ENCODE measurements around the gene UNC93A.
"Not testable (repeated sequence)": the region's sequence is repeated elsewhere in the genome, so short reads cannot be mapped to it uniquely, and the experiment has no call there.

Gene UNC93A

DNA sequence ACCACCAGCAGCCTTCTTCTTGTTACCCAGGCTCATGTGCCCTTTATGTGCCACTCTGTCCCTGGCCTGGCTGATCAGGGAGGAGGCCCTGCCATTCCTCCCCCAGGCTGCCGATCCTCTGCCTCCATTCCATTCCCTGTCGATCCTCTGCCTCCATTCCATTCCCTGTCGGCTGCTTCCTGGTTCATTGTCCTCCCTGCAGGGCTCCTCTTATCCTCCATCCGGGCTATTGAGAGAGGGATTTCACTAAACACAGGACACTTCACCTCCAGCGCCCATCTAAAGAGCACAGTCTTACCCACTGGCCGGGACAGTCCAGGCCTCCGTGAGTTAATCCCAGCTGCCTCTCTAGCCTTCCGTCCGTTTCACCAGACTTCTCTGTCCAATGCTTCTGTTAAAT is 26.1 kb downstream of the UNC93A start:
- DNase-seq = no peak

DNA sequence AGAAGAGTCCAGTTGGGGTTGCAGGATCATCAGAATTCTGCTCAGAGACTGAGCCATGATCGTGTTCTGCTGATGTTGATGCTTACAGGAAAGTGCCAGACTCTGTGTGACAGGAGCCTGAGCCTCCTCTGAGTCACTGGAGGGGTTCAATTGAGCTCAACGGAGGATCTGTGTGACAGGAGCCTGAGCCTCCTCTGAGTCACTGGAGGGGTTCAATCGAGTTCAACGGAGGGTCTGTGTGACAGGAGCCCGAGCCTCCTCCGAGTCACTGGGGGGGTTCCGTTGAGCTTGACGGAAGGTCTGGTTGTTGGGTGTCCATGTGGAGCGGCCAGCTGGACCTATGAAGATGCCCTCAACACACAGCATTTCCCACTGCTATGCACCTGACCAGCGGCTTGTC is 27.2 kb downstream of the UNC93A start:
- not testable (repeated sequence) for DNase-seq

DNA sequence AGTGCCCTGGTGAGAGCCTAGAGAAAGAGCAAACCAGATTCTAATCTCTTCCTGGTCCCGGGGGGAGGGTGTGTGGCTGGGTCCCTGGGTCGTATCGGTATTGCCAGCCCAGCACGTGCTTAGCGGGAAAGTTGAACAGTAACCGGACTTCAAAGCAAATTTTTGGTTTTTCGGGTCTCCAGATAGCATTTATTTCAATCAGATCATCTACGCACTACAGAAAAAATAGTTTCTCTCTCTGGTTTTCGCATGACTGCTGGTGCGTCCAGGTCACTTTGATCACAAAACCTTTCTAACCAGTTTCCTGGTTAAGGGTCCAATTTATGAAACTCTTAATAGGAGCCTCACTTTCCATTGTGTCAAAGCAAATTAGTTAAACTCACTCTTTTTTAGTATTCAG is 27.7 kb downstream of the UNC93A start:
- not testable (repeated sequence) for DNase-seq

DNA sequence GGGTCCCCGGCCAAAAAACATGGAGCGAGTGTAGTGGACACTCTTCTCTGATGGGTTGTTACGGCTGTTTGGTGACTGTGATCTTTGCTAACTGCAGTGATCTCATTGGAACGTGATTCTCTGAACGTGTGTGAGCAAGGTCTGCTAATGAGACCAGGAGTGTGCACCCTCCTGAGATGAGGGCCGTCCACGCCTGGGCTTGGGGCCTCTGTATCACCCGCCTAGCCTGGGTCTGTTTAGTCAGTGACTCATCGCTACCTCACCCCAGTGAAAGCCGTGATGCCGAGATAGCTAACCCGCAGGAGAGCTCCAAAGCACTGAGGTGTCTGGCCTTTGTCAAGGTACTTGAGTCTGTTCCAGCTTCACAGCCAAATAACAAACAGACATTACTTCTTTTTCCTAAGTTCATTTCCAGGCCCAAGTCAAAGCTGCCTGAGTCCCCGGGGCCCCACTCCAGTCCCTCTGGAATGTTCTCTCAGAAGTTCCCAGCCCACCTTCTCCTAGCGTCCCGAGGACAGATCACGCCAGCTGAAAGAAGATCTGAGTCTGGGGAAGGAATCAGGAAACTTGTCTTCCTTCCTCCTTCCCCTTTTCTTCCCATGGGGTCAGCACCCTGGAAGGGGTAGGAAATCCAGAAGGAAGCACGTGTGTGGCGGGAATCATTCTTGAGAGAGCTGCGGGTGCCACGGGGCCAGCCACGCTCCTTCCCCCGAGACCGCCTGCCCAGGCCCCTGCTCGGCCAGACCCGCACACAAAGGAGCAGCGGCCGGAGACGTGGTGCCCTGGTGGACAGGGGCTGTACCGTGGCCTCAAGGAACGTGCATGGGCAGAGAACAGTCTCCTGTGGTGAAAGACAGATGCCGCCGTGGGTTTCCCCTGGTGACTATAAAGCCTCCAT is 29.0 kb downstream of the UNC93A start:
- DNase-seq = not testable (repeated sequence)

DNA sequence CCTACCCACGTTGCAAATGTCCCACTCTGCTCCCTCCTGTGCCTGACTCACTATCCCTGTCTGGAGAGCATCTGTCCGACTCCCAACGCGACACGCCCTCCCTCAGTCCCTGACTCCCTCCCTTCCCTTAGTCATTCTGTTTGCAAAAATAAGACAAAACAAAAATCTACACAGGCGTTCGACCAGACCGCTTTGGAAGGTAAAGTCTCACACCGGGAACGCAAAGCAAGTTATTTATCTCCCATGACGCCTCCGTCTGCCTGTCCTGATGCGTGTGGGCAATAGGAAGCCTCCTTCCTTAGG is 29.6 kb downstream of the UNC93A start:
- DNase-seq = not testable (repeated sequence)

DNA sequence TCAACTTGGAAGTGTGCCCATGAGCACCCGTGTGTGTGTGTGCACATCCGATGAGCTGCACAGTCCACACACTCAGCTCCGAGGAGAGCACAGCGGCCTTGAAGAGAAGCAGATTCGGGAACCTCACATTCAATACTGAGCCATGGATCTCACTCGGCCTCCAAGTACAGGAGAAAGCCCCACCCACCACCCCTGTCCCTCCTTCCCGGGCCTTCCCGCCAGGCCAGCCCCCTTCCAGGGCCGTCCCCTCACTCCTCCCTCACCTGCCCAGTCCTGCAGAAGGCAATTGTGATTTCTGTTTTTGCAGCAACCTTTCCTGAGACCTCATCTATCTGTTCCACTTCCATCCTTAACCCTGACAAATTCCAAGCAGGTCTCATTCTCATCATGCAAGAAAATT is 30.1 kb downstream of the UNC93A start:
- DNase-seq = not testable (repeated sequence)

DNA sequence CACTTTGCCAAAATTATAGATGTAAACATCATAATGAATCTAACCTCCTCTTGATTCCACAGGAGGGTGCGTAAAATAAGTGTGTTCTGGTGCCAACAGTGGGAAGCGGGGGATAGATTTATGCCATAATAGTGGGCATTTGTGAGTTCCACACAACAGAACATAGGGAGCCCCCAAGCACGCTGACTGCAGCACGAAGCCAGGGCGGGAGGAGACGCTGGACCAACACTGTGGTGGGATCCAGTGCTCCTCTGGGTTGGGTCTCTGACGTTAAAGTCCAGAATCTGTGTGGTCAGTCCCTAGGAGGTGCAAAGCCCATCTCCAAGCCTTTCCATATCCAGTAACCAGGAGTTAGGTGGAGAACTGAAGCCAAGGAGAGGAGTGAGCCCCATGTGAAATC is 32.0 kb downstream of the UNC93A start:
- no peak for DNase-seq

DNA sequence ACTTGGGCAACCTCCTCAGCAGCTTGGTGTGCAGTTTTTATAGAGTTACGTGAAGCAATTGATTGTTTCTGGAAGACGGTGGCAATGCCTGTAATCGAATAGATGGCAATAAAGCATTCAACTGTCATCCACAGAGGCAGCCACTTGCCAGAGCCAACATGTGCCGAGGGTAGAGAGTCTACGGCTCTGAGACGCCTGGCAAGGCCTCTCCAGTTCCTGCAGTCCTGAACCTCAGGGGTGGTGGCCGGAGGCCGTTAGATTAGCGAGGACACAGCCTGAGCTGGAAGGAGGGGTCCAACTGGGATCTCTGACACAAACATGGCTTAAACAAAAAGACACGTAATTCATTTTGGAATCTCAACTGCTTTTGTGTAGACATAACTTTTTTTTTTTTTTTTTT is 33.0 kb downstream of the UNC93A start:
- no peak for DNase-seq

DNA sequence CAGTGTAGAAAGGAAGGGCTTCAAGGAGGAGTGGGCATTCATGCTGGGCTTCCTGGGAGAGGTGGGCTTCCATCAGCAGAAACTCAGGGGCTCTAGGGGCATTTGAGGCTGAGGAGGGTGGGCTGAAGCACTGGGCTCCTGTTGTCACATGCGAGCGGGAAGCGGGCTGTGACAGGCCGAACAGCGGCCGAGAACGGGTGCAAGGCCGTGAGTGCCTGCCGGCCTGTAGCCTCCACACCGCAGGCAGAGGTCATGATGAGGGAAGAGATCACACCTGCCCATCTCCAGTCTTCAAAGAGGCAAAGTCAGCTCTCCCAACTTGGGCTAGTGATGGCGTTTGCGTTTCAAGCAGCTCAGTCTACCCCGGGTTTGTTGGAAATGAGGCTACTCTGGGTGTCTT is 34.7 kb downstream of the UNC93A start:
- no peak for DNase-seq

DNA sequence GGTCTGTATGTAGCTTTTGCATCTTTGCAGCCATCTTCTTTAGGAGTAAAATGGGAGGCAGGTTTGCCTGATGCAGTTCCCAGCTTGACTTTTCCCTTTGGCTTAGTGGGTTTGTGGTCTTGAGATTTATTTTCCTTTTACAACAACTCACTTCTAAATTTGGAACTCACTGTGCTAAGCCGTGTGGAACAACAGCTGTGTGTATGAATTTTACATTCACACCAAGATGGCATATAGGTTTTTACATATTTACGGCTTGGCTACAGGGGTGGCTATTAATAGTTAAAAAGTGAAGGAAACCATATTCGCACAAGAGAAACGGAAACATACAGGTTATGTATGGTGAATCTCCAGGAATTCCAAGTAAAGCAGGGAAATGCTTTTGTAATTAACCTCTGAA is 36.3 kb downstream of the UNC93A start:
- no peak for DNase-seq

DNA sequence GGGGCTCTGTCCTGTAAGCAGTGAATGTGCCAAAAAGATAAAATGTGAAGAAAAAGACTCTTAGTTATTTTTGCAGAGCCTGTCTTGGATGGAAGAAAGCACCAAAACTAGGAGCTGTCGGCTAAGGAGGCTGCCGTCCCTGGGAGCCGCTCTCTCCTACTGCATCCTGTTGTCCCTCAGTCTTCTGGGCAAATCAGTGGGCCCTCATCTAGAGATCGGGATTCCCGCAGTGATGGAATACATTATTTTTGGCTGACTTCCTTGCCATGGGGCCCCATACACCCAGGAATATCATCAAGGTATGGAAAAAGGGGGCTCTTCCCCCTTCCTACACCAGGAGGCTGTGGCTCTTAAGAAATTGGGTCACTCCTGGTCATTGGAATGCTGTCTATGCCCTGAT is 37.0 kb downstream of the UNC93A start:
- DNase-seq = no peak

DNA sequence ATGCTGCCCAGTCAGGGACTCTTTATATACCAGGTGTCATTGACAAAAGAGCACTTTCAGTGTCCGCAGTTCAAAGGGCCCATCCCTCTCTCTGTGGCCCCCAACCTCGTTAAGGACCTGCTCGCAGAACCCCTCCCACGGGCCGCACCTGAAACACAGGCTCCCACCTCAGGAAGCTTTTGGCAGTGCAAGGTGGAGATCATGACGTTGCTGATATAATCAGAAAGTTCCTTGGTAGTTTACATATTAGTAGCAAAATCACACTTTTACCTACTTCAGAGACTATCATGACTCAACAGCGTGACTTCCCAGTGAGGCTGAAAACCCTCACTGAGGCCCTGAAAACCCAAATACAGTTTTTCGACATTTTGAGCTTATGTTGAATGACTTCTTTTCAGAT is 37.9 kb downstream of the UNC93A start:
- DNase-seq = no peak

DNA sequence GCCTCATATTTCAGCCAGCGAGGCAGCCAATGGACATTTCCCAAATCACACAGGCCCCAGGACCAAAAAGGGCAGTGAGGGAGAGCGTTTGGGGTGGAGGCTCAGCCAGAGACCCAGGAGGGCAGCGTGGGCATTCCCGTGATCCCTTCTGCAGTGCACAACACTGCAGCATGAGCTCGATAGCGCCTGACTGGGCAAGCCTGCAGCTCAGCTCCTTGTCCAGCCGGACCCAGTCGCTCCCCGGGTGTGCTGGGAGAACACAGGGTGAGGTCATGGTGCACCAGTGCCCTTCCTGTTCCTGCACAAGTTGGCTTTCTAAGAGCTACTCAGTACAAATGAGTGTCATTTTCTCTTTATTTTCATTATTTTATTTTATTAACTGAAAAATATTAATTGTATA is 39.6 kb downstream of the UNC93A start:
- DNase-seq = no peak

DNA sequence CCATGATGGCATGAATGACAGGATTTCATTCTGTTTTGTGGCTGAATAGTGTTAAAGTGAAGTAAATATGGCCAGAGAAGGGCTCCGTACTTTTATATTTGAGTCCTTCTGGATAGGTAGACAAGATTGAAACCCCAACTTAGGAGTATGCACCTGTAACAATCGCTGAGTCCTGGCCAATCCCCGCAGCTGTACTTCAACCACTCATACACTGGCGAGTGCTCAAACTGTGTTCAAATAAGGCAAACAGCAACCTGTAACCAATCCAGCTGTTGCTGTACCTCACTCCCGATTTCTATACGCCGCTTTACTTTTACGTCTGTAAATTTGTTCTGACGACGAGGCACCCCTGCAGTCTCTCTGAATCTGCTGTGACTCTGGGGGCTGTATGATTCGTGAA is 40.5 kb downstream of the UNC93A start:
- peak; percentile 51 for DNase-seq

DNA sequence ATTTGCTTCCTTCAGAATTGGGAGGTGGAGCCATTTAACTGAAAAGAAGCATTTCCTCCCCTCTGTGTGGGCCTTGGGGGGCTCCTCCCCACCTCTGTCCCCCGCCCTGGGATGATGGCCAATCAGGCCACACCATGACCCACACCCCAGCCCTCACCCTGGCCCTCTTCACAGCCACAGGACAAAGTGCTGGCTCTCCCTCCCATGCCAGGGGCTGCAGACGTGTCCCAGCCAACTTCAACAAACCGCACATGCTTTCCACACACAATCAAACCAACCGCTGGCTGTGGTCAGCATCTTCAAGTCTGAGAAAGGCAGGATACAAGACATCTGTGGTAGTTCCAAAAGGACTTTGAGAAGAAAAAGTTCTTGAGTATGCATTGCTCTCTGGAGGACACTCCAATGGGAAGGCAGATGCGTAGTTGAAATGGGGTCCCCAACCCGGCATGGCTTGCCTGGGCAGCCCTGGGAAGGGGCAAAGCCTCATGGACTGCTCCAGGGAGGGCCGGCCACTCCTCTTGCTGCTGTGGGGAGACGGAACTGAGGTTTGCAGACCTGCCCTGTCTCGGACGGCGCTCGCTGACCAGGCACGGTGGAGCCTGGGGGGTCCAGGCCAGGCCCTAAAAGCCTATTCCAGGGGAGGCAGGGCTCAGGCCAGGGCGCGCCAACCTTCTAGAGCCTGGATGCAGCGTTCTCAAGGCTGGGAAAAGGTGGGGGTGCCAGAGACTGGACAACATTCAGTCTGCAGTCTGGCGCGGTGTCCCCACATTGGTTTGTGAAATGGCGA is 45.9 kb downstream of the UNC93A start:
- no peak for DNase-seq

DNA sequence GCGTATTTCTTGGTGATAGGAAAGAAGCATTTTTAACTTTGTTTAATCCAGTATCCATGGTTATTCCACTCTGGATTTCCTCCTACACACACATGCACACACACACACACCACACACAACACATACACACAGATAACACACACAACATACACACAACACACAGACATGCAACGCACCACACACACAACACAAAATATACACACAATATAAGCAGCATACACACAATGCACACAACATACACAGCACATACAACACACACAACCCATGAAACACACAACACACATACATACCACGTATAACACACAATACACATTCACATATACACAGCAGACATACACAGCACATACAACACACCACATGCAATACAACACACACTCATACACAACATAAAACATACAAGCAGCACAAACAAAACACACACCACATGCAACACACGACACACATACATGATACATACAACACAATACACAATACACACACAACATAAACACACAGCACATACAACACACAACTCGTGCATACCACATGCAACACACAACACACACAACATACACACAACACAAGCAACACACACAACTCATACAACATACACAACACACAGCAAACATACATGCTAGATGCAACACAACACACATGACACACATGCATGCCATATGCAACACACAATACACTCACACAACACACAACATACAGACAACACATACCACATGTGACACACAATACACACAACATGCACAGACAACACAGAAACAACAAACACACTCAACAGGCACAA is 46.7 kb downstream of the UNC93A start:
- no peak for DNase-seq

DNA sequence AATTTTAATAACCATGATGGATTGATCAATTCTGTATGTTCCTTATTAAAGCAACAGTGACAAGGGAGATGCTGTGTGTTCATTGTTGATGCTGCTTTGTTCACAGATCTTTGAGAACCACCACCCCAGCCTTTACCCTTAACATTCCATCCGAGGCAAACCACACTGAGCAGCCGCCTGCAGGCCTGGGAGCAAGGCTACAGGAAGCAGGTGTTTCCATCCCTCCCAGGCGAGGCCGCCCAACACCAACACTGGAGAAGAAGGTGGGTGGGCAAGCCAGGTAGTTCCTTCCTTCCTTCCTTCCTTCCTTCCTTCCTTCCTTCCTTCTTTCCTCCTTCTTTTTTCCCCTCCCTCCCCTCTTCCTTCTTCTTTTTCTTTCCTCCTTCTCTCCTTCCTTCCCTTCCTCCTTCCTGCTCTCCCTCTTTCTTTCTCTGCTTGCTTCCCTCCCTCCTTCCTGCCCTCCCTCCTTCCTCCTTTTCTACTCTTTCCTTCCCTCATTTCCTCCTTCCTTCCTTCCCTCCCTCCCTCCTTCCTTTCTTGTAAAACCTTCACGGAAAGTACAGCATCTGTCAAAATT is 47.5 kb downstream of the UNC93A start:
- no peak for DNase-seq

DNA sequence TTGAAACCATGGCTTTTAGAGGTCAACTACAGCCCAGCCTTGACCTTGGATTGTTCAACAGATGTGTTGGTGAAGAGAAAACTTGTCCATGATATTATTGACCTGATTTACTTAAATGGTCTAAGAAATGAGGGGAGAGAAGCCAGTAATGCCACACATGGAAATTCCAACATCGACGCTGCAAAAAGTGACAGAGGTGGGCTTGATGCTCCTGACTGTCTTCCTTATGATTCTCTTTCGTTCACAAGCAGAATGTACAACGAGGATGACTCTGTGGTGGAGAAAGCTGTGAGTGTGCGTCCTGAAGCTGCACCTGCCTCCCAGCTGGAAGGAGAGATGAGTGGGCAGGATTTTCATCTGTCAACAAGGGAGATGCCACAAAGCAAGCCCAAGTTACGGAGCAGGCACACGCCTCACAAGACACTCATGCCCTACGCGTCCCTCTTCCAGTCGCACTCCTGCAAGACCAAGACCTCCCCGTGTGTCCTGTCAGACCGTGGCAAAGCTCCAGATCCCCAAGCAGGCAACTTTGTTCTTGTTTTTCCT is 50.0 kb downstream of the UNC93A start:
- peak; percentile 39 for DNase-seq

DNA sequence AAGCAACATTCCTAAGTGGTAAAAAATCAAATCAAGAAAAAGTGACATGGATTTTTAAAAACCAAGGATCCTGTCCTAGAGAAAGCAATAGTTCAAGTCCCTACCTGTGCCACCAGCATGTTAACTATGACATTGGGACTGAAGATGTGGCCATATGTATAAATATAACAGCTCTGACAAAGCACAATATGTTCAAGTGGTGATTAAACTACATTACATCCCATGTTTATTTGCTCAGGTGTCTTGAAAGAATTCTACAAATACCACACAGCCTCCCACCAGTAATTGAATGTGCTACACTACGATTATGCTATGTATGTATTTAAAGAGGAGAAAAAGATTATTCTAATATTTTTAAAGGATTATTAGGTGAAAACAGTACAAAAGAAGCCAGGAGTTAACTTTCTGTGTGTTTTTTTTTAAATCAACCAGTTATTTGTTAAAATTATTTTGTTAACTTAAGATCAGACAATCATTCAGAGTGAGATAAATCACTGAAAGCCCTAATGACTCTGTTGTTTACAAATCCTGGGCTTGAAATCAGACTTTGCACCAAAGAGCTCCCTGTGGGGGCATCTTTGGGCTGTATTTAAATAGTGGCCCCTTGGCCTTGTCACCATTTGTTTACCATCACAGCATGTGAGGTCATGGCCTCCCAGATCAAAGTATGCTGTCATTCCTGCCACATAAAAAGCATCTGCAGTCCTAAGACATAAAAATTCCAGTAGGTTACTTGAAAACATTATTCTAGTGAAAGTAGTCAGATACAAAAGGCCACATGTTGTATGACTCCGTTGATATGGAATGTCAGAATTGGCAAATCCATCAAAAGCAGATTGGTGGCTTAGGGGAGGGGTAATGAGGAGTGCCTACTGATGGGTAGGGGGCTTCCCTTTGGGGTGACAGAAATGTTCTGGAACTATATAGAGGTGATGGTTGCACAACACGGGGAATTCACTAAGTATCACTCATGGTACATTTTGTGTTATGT is 50.8 kb downstream of the UNC93A start:
- peak; percentile 59 for DNase-seq

DNA sequence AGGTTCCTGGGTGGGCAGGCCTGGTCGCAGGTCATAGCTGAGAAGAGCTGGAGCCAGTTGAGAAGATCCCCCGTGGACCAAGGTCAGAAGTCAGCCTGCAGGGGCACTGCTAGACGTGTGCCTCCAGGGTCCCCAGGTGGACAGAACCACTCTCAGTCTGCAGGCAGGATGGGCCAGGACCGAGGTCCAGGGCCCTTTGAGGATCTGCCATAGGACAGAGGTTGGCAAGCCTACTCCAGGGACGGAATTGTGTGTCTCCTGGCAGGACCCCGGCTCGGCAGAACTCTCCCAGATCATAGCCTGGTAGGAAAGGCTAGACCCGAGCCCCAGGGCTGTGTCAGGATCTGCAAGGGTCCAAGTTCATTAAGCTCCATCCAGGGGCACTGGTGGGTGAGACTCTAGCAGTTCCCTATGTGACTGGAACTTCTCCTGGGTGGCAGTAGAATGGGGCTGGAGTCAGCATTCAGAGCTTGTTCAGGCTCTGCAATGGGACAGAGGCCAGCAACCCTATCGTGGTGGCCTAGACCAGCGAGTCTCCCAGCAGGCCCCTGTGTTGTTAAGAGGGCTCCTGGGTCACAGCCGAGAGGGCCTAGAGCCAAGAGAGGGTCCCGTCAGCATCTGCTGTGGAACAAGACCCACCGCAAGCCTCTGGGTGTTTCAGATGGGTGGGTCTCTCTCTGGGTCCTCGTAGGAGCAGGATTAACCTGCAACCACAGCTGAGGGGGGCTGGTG is 51.9 kb downstream of the UNC93A start:
- no peak for DNase-seq

DNA sequence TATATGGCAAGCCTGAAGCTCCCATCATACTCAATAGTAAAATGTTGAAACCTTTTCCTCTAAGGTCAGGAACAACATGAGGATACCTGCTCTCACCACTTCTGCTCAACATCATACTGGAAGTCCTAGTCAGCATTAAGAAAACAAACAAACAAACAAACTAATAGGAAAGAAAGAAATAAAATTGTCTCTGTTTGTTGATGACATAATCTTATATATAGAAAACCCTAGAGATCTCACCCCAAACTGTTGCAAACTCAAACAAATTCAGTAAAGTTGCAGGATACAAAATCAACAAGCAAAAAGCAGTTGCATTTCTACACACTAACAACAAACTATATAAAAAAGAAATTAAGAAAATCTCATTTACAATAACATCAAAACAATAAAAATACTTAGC is 54.2 kb downstream of the UNC93A start:
- no peak for DNase-seq
